HuH-7 (cell line): ENCODE results near the gene TCF4.

ENCODE experiments used
- DNase-seq: peaks from one replicate; pipeline ENCODE4 v3.0.0; 2011; ENCODE audit warnings: low spot score

TCF4 gene

DNA sequence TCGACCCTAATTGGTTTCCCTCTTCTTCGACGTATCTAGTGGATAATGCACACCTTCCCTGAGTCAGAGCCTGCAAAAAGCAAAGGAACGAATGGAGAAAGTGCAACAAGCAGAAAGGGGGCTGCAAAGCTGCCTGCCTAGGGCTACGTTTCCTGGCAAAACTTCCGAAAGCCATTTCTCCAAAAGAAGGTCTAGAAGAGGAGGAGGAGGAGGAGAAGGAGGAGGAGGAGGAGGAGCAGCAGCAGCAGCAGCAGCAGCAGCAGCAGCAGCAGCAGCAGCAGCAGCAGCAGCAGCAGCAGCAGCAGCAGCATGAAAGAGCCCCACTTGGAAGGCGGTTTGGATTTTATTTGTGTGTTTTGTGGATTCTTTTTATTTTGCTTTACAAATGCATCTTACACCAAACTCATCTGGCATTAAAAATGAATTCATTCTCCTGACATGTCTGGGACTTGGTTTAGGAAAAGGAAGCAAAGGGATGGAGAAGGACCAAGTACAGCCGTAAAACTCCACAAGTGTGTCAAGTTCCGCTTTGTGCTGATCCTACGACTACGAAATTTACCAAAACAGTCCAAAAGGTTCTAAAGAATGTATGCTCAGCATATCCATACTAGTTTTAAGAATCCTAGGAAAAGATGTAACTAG, 2.0 kb downstream of the TCF4 start:
- no peak for DNase-seq

DNA sequence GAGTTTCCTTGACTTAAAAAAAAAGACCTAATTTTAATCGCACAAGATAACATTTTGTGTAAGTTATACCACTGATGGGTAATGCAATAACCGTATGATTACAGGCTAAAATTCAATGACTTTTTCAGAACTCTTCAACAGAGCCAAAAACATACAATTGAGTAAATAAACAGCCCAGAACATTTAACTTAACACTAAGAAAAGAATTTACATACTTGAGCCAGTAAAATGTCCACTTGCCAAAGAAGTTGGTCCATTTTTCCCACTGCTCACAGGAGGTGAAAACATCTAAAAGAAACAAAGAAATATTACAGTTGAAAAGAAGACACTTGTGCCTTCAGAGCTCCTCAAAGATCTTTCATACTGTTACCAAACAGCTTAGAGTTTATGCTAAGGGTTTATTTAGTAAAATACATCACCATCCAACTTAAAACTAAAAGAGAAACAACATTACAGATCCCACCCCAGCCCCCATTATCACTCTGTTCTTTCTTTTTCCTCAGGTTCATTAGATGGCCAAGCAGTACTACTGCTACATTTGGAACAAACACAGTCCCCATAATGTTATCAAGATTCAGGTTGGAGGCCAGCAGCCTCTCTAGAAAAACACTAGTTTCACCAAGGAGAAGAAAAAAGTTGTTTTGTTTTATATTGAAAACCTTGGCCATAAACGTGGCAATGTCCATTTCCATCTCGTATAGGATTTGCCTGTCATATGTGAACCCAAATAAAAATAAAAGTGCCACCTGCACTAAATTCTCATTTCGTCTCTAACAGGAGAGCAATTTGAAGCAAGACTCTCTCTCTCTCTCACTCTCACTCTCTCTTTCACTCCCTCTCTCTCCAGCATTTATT, 2.7 kb downstream of the TCF4 start:
- DNase-seq, result no peak

DNA sequence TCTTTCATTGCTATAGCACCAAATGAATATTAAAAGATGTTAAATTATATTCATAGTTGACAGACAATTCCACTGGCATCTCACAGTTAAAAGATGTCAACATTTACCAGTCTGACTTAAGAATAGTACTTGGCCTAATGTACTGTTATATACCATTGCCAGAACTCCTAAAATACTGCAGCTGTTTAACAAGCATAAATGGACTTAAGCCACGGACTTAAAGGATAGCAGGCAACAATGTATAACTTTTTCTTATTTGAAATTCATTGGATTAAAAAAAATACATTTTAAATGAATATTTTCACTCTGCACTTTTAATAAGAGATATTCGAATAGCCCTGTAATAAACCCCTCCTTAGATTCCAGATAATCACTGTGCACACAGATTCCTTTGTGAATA, 3.8 kb downstream of the TCF4 start:
- DNase-seq, result no peak

DNA sequence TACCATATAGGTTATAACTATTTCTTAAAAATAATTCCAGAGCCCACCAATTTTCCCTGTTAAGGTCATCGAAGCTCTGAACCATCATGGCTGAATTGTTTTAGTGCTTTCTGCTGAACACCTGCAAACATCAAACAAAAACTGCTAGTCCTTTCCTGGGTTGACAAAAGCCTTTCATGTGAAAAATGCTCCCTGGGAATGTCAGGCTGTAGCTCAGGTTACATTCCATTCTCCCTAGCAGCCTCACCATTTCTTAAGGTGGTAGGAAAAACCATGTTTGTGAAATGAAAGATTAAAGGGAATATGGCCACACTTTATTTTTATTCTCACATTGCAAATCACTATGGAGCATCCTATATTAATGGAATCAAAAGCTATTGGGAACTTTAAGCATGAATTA, 5.7 kb downstream of the TCF4 start:
- peak; percentile 10 for DNase-seq

DNA sequence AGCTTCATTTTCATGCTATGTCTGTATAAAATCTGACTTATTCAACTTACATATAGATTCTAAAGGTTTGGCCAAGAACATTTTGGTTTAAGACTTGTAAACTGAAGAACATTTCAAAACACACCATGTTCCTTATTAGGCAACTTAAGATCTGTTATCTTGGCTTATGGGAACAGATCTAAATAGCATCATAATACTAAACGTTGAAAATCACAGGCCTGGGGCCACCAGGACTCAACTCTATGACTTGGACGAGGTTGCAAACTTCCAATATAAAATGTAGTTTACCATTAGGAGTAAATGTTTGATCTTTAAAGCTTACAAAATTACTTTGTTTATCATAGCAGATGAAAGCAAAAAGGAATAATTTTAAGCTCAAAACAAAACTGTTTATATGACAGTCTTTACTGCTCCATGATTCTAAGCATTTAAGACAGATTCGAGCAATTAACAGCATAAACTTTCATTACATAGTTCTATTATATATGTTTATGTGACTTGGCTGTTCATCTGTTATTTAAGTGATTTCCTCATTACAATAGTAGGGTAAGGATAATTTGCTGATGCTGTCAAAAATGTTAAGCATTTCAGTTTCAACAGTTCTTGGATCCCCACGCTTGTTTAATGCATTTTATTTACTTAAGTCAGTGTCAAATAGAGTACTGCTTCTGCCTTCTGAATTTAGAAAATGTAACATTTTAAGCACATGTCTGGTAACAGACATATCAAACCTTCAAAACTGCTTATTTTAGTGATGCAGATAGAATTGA, 8.3 kb downstream of the TCF4 start:
- DNase-seq, result no peak

DNA sequence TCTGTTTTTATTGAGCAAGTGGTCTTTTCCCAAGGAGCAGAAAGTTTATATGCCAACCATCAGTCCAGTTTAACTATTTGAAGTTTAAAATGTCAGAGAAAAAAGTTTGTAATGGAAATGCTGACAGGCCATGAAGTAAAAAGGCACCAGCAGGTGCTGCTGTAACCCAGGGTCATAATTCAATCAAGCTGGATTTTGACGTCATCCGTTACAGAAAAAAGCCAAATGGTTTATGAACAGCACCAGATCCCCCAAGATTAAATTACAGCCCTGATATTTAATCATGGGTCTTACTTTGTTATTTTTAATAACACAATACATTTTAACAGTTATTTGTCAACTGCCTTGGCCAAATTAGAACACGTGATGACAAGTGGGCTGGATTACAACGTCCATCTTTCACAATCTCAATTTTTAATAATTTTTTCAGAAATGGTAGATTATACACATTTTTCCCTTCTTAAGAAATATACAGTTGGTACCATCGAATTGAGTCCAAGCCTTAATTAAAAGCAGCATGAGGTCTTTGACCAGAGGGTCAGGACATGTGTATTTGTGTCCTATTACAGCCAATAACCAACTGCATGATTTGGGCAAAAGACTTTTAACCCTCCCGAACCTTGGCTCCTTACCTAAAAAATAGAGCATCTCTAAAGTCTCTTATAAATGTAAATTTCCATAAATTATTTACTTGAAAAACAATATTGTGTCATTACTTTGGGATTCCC, 10.0 kb downstream of the TCF4 start:
- DNase-seq, result no peak

DNA sequence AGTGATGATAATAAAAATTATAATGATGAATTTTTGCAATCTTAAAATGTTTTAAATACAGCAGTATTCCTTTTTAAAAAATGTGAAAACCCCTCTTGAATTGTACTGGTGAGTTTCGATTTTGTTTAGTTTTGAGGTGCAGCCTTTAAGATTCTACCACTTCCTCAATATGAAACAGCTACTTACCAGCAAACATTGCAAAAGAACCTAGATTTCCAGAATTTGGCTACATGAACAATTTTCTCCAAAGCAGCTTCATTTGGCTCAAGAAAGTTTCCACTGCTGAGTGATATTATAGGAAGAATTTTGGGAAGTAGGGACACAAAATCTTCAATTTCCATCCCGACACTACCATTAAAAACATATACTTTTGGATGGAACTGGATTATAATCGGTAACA, 12.0 kb downstream of the TCF4 start:
- DNase-seq, result no peak

DNA sequence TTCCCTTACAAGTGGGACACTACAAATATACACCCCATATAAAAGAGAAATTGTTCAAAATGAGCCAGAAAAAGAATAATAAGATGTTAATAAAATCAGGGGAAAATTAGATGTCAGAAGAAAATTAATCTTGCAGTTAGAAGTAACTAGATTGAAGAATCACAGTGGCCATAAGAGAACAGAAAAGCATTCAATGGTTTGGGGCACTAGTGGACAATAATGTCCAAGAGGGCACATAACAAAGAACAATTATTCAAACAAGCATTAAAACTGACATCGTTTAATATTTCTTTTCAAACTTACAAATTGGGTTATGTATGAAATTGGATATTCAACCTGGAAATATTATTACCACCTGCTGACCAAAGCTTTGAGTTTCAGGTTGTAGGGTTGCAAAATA, 12.9 kb downstream of the TCF4 start:
- no peak for DNase-seq

DNA sequence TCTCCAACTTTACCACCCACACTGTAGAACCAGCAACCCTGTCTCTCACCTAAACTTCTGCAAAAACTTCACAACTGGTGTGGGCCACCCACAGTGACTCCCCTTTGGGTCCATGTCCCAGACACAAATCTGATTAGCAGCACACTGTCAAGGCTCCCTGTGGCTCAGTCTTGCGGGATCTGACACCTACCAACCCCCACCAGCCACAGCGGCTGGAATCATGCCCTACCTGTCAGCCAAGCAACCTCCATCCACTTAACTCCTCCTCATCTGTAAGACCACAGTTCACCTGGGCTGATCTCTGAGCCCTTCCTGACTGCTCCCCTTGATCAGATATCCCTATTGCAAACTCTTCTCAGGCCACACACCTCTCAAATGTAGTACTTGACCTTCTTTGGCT, 14.6 kb downstream of the TCF4 start:
- no peak for DNase-seq

DNA sequence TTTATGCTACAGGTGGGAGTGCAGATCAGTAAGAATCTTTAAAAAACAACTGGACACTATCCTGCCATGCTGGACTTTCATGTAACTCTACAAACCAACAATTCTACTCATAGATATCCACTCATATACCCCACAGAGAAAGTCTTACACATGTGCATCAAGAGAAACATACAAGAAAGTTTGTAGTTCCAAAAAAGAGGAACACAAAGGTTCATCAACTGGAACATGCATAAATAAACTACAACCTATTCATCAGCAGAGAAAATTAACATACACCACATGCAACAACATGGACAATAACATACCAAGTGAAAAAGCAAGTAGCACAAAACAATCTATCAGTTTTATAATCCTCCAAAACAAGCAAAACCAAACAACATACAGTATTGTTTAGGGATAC, 17.0 kb downstream of the TCF4 start:
- DNase-seq, result no peak

DNA sequence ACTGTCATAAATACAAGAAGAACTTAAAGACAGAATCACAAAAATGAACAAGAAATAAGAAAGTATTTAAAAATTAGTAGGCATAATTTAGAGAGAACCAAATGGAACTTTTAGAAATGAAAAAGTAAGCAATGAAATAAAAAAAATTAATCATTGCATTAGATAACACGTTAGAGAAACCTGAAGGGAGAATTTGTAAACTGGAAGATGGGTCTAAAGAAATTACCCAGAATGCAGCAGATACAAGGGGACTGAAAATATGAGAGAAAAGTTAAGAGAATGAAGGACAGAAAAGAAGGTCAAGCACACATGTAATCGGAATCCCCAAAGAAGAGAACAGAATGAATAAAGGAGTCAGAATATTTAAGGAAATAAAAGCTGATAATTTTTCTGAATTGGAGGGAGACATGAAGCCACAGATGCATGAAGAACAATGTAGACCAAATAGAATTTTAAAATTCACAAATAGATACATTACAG, 21.5 kb downstream of the TCF4 start:
- no peak for DNase-seq

DNA sequence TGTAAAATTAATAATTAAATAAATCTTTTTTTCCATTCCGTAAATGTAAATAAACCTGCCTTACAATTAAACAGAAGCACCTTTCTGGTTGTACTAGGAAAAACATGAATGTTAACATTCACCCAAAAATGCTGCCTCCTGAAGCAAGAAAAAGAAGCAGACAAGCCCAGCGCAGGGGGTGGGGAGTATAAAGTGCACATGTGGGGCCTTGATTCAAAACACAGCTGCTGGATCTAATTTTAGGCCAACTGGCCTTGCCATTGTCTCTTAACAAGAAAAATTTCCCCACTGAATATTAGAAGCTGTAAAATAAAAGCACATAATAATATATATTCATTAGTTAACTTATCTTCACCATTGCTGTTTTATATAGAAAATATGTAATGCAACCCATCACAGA, 28.3 kb downstream of the TCF4 start:
- DNase-seq, result no peak

DNA sequence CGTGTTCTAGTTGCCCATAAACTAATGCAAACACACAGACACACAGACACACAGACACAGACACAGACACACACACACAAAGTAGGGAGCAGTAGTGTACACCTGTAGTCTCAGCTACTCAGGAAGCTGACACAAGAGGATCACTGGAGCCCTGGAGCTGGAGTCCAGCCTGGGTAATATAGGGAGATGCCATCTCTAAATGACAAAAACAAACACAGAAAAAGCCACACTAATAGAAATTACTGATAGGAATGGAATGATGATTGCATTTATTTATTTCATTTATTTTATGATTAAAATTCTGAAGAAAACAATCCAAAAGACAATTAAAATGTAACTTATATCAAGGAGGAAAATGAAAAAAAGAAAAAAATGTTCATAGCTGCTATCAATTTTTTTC, 30.8 kb downstream of the TCF4 start:
- no peak for DNase-seq

DNA sequence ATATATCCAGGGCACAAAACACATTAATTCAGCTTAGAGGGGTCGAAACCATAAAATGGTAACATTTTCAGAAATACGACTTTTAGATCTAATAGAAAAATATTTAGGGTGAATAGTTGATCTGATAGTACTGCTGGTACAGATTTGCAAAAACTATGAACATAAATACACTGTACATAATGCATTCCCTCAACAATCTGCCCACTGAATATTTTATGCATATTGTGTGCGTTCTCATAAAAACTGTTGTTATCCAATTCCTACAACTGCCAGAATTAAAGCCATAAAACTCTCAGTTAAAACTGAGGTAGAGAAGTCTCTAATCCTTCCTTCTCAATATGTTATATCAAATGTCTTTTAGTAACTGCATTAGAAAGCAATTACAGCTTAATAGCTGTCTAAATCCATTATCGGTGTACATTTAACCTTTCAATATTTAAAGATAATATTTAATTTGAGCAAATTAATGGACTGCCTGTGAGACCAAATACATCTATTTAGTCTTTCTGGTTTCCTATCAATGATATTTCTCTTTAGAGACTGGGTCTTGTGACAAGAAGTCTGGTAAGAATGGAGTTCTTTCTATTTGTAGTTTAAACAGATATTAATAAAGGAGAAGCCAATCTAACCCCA, 32.5 kb downstream of the TCF4 start:
- DNase-seq, result no peak

DNA sequence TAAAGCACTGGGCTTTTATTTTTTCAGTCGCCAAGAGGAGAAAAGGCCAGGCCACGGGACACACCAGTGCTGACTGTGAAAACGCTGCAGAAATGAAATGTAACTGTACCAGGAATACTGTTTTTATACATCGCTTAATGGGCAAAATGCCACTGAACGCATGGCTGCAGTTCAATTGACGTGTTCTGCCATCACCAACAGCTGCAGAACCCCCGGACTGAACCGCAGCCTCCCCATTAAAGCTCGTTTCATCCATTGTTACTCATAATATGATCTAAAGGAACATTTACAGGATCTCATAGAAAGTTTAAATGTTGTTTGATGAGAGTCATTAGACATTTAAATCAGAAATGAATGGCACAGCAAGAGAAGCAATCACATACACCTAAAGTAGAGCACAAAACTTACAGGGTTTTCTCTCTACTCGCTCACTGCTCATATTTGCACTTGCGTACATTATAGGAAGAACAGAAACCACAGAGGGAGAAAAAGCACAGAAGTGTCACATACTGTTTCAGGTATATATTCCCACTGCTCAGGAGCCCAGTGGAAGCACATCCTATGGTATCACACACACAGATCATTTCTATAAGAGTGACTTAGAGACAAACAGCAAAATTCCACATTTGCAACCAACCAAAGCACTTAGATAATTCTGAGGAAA, 35.3 kb downstream of the TCF4 start:
- no peak for DNase-seq

DNA sequence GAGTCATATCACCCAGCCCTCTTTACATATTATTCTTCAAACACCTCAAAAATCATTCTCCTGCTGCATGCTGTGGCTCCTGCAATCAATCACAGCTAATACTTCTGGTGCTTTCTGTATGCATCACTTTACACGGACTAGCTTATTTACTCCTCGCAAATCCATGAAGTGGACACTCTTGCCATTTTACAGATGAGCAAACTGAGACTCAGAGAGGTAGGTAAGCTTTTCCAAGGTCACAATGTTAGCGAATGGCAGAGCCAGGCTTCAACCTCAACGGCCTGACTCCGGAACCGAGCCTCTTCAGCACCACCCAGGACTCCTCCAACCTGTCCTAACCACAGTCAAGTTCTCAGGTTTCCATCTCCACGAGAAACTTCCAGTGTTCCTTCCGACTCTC, 36.8 kb downstream of the TCF4 start:
- no peak for DNase-seq

DNA sequence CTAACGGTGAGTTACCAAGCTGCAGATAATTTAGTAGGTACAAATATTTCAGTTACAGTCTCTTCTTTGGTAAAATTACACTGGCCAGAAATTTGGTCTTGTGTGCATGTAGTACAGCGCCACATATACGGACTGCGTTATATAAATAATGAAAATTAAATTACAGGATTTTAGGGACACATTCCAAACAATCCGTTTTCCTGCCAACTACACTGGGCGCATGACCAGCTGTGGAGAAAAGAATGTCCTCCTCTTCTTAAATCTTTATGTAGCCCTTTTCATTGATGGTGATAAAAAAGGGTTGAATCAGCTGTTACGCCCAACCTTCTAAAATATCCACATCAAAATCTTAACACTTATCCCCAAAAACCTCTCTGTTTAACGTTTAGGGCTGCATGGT, 37.5 kb downstream of the TCF4 start:
- DNase-seq, result no peak

DNA sequence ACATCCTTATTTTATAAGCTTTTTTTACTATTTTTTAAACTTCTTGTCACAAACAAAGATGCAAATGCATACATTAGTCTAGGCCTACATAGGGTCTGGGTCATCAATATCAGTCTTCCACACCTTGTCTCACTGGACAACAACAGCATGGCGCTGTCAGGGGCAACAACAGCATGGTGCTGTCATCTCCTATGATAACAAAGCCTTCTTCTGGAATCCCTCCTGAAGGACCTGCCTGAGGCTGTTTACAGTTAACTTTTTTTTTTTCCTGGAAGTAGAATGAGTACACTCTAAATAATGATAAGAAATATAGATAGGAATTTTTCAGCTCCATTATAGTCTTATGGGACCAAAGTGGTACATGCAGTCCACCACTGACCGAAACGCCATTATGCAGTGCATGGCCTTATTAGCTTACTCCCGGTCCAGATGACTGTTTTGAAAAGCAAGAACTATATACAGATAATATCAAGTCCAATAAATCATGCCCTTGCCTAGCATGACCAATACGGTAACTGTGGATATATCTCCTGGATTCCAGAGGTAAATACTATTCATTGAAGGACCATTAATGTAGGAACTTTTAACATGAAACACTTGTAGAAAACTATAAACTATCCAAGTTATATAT, 38.4 kb downstream of the TCF4 start:
- DNase-seq, result no peak

DNA sequence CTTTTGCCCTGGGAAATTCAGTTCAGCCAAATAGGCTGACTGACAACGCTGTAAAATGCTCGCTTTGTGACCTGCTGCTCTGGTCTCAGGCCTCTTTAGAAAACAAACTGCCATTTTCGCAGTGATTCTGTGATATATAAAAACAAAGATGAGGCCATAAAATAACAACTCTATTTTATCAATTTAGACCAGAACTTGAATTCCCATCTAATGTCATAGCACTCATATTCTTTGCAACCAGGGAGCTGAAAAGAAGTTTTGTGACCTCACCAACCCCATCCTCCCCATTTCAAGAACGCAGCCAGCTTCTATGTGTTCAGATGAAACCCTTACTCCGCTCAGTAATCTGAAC, 40.3 kb downstream of the TCF4 start:
- no peak for DNase-seq

DNA sequence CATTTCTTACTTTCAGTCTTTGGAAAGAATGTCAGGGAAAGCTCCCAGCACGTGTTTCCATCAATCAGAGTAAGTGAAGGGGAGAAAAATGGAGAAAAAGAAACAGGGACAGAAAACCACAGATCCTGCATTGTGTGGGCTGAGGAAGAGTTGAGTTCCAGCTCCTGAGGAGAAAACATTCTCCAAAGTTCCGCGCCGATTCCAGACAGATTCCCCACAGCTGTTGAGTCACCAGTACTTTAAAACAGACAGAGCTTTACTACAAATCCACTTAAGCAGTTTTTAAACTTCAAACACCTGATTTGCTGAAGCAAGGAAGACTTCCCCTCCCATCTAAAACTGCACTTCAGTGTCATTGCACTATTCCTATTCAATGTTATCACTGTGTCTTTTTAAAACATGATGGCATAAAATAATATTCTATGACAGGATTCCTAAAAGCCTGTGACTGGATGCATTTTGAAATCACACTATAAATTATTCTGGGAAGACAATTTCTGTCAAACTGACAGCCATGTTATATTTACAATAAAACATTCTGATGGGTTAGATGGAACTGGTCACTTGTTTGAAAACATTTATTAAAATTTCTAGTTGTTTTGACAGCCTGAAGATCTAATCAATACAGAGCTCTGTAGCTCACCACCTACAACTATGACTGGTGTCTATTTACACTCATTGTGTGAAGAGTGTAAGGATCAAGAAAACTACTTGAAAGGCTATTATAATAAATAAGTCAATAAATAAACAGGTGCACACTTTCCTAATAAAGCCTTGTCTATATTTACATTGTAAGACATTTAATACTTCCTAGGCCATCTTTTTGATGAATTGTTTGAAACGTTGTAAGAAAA, 40.9 kb downstream of the TCF4 start:
- DNase-seq, result no peak
